K562 (cell line): ENCODE results near the gene BAIAP2L2. TPM values are rescaled to one million over a fixed set of nuclear protein-coding genes. Genes with fewer than 3 reads are reported as not detected.

Experiments used
- ATAC-seq: fragments of 200-7000 bp; cut with Tn5 transposase; 3 replicates; pipeline ENCODE4 v1.9.1; 2020; ENCODE audit warnings: moderate library complexity
- BruUV-seq: library from RNA; stranded (reverse); fragments of 400-500 nt; replicated peaks from 2 replicates; lab custom pipeline; 2021; lab: Mats Ljungman, UMichigan
- CTCF ChIA-PET: fragments of 300-600 bp; formaldehyde crosslinking; extraction: SDS; loops from one replicate; lab custom pipeline; 2021; ENCODE audit warnings: low intra/inter-chr PET ratio; lab: Yijun Ruan, JAX
- POLR2A ChIA-PET: fragments of 300-600, 350-650 bp; sonication (Branson Sonifier 250); formaldehyde crosslinking; extraction: SDS; loops from one replicate; lab custom pipeline; 2021; ENCODE audit warnings: antibody characterized with exemption, inconsistent platforms; lab: Yijun Ruan, JAX
- DNase-seq, 4 experiments: peaks; one replicate each; pipeline versions ENCODE4 v3.0.0 to v3.0.0-alpha.2; 2011 to 2018; ENCODE audit warnings: low spot score in 3 of 4, mixed read lengths in 3 of 4; ENCODE audit errors: extremely low read depth in 1 of 4
- FAIRE-seq: peaks from 2 replicates; lab custom pipeline; 2011; peaks lifted over from hg19 to GRCh38; lab: Jason Lieb, UNC
- H2AFZ ChIP-seq: 2 replicates; pipeline ENCODE4 v1.6.0; 2011; ENCODE audit warnings: low read depth, low read length, control low read depth, inconsistent platforms
- H3K27ac ChIP-seq: fragments of 200-600 bp; 3 replicates; pipeline ENCODE4 v1.8.0; 2011; ENCODE audit warnings: low read depth, mild to moderate bottlenecking, control low read depth, inconsistent platforms, low read length, moderate library complexity, mixed read lengths; ENCODE audit errors: extremely low read depth
- H3K27me3 ChIP-seq, 2 experiments: fragments of 300-600 bp in 1 of 2; 2 replicates in 1 of 2; 3 replicates in 1 of 2; pipeline versions ENCODE4 v1.6.0 to v1.8.0; 2011; ENCODE audit warnings: inconsistent platforms in 2 of 2, low read length in 2 of 2, mild to moderate bottlenecking in 1 of 2, mixed read lengths in 1 of 2, moderate library complexity in 1 of 2; ENCODE audit not compliant: control insufficient read depth in 2 of 2, insufficient read depth in 2 of 2
- H3K36me3 ChIP-seq: fragments of 300-600 bp; 3 replicates; pipeline ENCODE4 v1.8.0; 2011; ENCODE audit warnings: mild to moderate bottlenecking, low read length, inconsistent platforms; ENCODE audit not compliant: control insufficient read depth, insufficient read depth
- H3K4me1 ChIP-seq, 2 experiments: fragments of 200-600 bp in 1 of 2; replicated peaks in 1 of 2; 2 replicates in 1 of 2; 3 replicates in 1 of 2; pipeline versions ENCODE4 v1.5.1 to v1.8.0; 2011; ENCODE audit warnings: inconsistent platforms in 2 of 2, low read length in 2 of 2, mild to moderate bottlenecking in 1 of 2, mixed read lengths in 1 of 2, moderate library complexity in 1 of 2; ENCODE audit not compliant: control insufficient read depth in 2 of 2, insufficient read depth in 2 of 2
- H3K4me2 ChIP-seq: 2 replicates; pipeline ENCODE4 v1.6.1; 2011; ENCODE audit warnings: low read length, control low read depth, inconsistent platforms, mixed read lengths; ENCODE audit not compliant: insufficient read depth
- H3K4me3 ChIP-seq: fragments of 200-600 bp; sonication (generic), shearing (Covaris generic); 2 replicates; pipeline ENCODE4 v1.5.1; 2016; ENCODE audit warnings: control low read depth, inconsistent platforms
- H3K79me2 ChIP-seq: fragments of 200-600 bp; 3 replicates; pipeline ENCODE4 v1.8.0; 2011; ENCODE audit warnings: low read length, inconsistent platforms; ENCODE audit not compliant: control insufficient read depth, insufficient read depth
- H3K9ac ChIP-seq, 2 experiments: 2 replicates each; pipeline versions ENCODE4 v1.6.0 to v1.6.1; 2011; ENCODE audit warnings: low read depth in 2 of 2, low read length in 2 of 2, control low read depth in 1 of 2, inconsistent platforms in 1 of 2, mild to moderate bottlenecking in 1 of 2, mixed read lengths in 1 of 2; ENCODE audit not compliant: insufficient read depth in 1 of 2
- H3K9me1 ChIP-seq: one replicate; pipeline ENCODE4 v1.6.0; 2011; ENCODE audit warnings: inconsistent platforms, mild to moderate bottlenecking, low read length, moderate library complexity; ENCODE audit not compliant: control insufficient read depth, insufficient read depth
- H3K9me3 ChIP-seq: replicated peaks from 2 replicates; pipeline ENCODE4 v1.5.1; 2011; ENCODE audit warnings: low read depth, low read length, inconsistent platforms; ENCODE audit not compliant: control insufficient read depth, insufficient read depth
- H4K20me1 ChIP-seq: replicated peaks from 2 replicates; pipeline ENCODE4 v1.6.1; 2011; ENCODE audit warnings: low read length, inconsistent platforms, mixed read lengths; ENCODE audit not compliant: control insufficient read depth, insufficient read depth
- BRD9 ChIP-seq: fragments of 450-650 bp; IDR thresholded peaks from 2 replicates; pipeline ENCODE4 v1.6.1; 2018; ENCODE audit warnings: low read depth; ENCODE audit not compliant: partially characterized antibody
- CTCF ChIP-seq, 3 experiments: IDR thresholded peaks in 2 of 3; conservative IDR thresholded peaks in 1 of 3; 2 replicates each; pipeline ENCODE4 v1.5.1; 2011 to 2012; ENCODE audit warnings: low read length in 3 of 3, mild to moderate bottlenecking in 3 of 3, control low read depth in 2 of 3, improper control_type of control experiment in 1 of 3, inconsistent platforms in 1 of 3, low read depth in 1 of 3, mixed read lengths in 1 of 3, moderate library complexity in 1 of 3; ENCODE audit not compliant: insufficient read depth in 2 of 3
- GTF2E2 ChIP-seq: fragments of 200-800 bp; sonication (Bioruptor generic); IDR thresholded peaks from 2 replicates; pipeline ENCODE4 v1.6.1; 2016; ENCODE audit warnings: missing genetic modification characterization, missing compliant biosample characterization
- SMAD4 ChIP-seq: fragments of 250-450 bp; sonication (Bioruptor Pico); conservative IDR thresholded peaks from 2 replicates; pipeline ENCODE4 v1.8.0; 2021; ENCODE audit warnings: inconsistent platforms, mild to moderate bottlenecking, moderate library complexity
- TFAM ChIP-seq: fragments of 250-450 bp; sonication (Bioruptor Pico); conservative IDR thresholded peaks from 2 replicates; pipeline ENCODE4 v1.5.0; 2021; ENCODE audit warnings: mild to moderate bottlenecking, moderate library complexity
- ZC3H4 ChIP-seq: sonication (generic); formaldehyde crosslinking; IDR thresholded peaks from 2 replicates; pipeline ENCODE4 v1.9.0; 2021; ENCODE audit warnings: missing genetic modification reagents, borderline replicate concordance
- WGBS: fragments of 100-300 bp; shearing (Covaris generic); methylation state at CpG from one replicate; pipeline ENCODE4 v1.1.6; 2016; ENCODE audit warnings: low coverage, mixed read lengths; ENCODE audit not compliant: insufficient coverage; ENCODE audit errors: missing lambda C conversion rate; 5-methylcytosine and 5-hydroxymethylcytosine counted together
- in situ Hi-C: fragments of 300-500 bp; cut with MboI; formaldehyde crosslinking; loops from 4 replicates; pipeline ENCODE4 v1.15.0; 2018; ENCODE audit warnings: inconsistent platforms, mixed read lengths
- intact Hi-C: fragments of 100-400 bp; cut with micrococcal nuclease; formaldehyde crosslinking; loops from 2 replicates; pipeline ENCODE4 v1.14.2; 2022
- polyA plus RNA-seq, 8 experiments: library from polyadenylated mRNA; depleted of rRNA in 4 of 8; stranded (reverse) in 5 of 8; unstranded in 3 of 8; fragments of >200 nt; fragmentation: Nextera tagmentation in 2 of 8; fragmentation: Illumina TruSeq in 1 of 8; extraction: Ambion mirVana in 2 of 8; extraction: Trizol in 1 of 8; gene quantifications; 2 replicates each; pipeline versions ENCODE4 v1.2.1 to v1.2.3, GENCODE V29; 2011 to 2014; ENCODE audit warnings: inconsistent platforms in 1 of 8, missing spikeins in 1 of 8
- total RNA-seq, 7 experiments: library from RNA; depleted of rRNA in 6 of 7; stranded (reverse); fragments of >200 nt in 6 of 7; fragmentation: Illumina TruSeq in 2 of 7; extraction: Trizol in 2 of 7; gene quantifications; 2 replicates each; pipeline versions ENCODE4 v1.2.1 to v1.2.3, GENCODE V29; 2011 to 2021; ENCODE audit warnings: low replicate concordance in 1 of 7

BAIAP2L2 gene
- total and polyA plus RNA-seq, 9 of the 15 experiments (the other 6 are each of a cell fraction or from before 2014, with no cell fraction given), result 0.04 to 0.22 (median 0.07) TPM; not detected in 4

- POLR2A ChIA-PET, result interaction anchor here (0.5 kb wide), 1 partner anchor 54 kb away, joined by 3 read pairs; no protein-coding TSS in a partner anchor
- Histone ChIP-seq H3K79me2 (no peaks in the 10 kb centered on the region), H3K27ac (no peak overlapping the region), H3K9ac (no peak overlapping the region), H4K20me1 (0 out of 2 replicates have a peak, but pooled peaks cover 3% of the 10 kb centered on the region), H3K9me1 (no peaks in the 10 kb centered on the region), H2AFZ (no peak overlapping the region), H3K4me3 (no peak overlapping the region), H3K4me2 (no peak overlapping the region), H3K36me3 (no peaks in the 10 kb centered on the region), H3K27me3 (no peaks in the 10 kb centered on the region), H3K9me3 (no peaks in the 10 kb centered on the region), H3K4me1 (peaks cover 20 to 27% of the 10 kb centered on the region in 2 experiments; a peak in 4 of 5 replicates)
- FAIRE-seq (no peak), DNase-seq (no peak), ATAC-seq (no peak)
- 60% methylated on average over 3 of the region's 5 CpGs for WGBS
- BruUV-seq, result no TSS peak
- CTCF ChIA-PET, result no interaction called here
- in situ Hi-C loops (no loop called here), intact Hi-C loops (no loop called here)
- TF ChIP-seq SMAD4 (CRISPR knock-in tag), result no peak
Observed at GRCh38 chr22:38138961-38139360, 28.5 kb upstream of the BAIAP2L2 start.

- H3K9me1 ChIP-seq, result no peaks in the 10 kb centered on the region
- no peaks in the 10 kb centered on the region for H4K20me1 ChIP-seq
- H3K4me1 ChIP-seq, result peaks cover 15 to 20% of the 10 kb centered on the region in 2 experiments; a peak in 4 of 5 replicates
- no peak overlapping the region for H2AFZ ChIP-seq
- ATAC-seq, result no peak
- no peak overlapping the region for H3K4me3 ChIP-seq
- H3K79me2 ChIP-seq, result no peaks in the 10 kb centered on the region
- H3K27me3 ChIP-seq, result no peaks in the 10 kb centered on the region
- H3K9me3 ChIP-seq, result no peaks in the 10 kb centered on the region
- ChIA-PET CTCF (no interaction called here), POLR2A (no interaction called here)
- DNase-seq, result no peak
- H3K36me3 ChIP-seq, result no peaks in the 10 kb centered on the region
- no TSS peak for BruUV-seq
- in situ Hi-C loops, result no loop called here
- no peak overlapping the region for H3K9ac ChIP-seq
- intact Hi-C loops, result no loop called here
- H3K4me2 ChIP-seq, result no peak overlapping the region
- TF ChIP-seq CTCF (IDR thresholded peaks at IDR 0.05 in 2 of 3, conservative IDR thresholded peaks at IDR 0.05 in 1 of 3; ENCODE audit: insufficient read depth in 2 of 3, low read depth in 1 of 3, low read length in 3 of 3) (0 out of 6 replicates have a peak, but pooled peaks of 1 of the 3 experiments have one; percentile 2), ZC3H4 (CRISPR knock-in tag) (no peak), GTF2E2 (no peak), BRD9 (no peak), TFAM (CRISPR knock-in tag) (no peak)
- FAIRE-seq, result no peak
- no peak overlapping the region for H3K27ac ChIP-seq
- 51% methylated on average over 6 of the region's 9 CpGs for WGBS
Observed at GRCh38 chr22:38137876-38138687, 27.6 kb upstream of the BAIAP2L2 start.
